Measurements from ENCODE around the gene LRIG1. TPM values are rescaled to one million over a fixed set of nuclear protein-coding genes. Genes with fewer than 3 reads are reported as not detected.

LRIG1 gene
- total RNA-seq, 1 donor from 2014 or later = 169 TPM

- no peak for DNase-seq (ENCODE audit: low spot score)
- no peak overlapping the region for H3K4me3 Mint-ChIP-seq
- H3K9me3 Mint-ChIP-seq = peaks cover 3% of the 10 kb centered on the region
- H3K27me3 ChIP-seq = no peaks in the 10 kb centered on the region
- no peak overlapping the region for H3K9ac ChIP-seq
- peaks cover 51% of the 10 kb centered on the region for H3K4me1 ChIP-seq
- peaks cover 100% of the 10 kb centered on the region for H4K20me1 ChIP-seq (ENCODE audit: low read depth)
- H3K4me3 ChIP-seq = no peak overlapping the region
- no peaks in the 10 kb centered on the region for H3K9me3 ChIP-seq (ENCODE audit: low read depth)
- H2AFZ ChIP-seq (replicated peaks) = no peak overlapping the region
- no peak overlapping the region for H3K4me2 ChIP-seq
- no peaks in the 10 kb centered on the region for H3K27me3 Mint-ChIP-seq (ENCODE audit: insufficient read depth, low read depth)
- H3K79me2 ChIP-seq (ENCODE audit: low read depth) = peaks cover 100% of the 10 kb centered on the region
- peaks cover 41% of the 10 kb centered on the region for H3K4me1 Mint-ChIP-seq
- no peak overlapping the region for H3K27ac ChIP-seq
- H3K36me3 Mint-ChIP-seq = peaks cover 34% of the 10 kb centered on the region
- peaks cover 8% of the 10 kb centered on the region for H3K36me3 ChIP-seq
- no peak for TF ChIP-seq EZH2phosphoT487 (IDR thresholded peaks at IDR 0.05)
- TF ChIP-seq CTCF (IDR thresholded peaks at IDR 0.05) = no peak
- no peak for TF ChIP-seq EZH2 (IDR thresholded peaks at IDR 0.05)
- H3F3A ChIP-seq (ENCODE audit: low read depth) = peaks cover 13% of the 10 kb centered on the region
- no peak overlapping the region for H3K27ac Mint-ChIP-seq
Measured at GRCh38 chr3:66465587-66465986, 35.2 kb downstream of the LRIG1 start.

GRCh38 chr3:66465034-66465433, 35.8 kb downstream of the LRIG1 start:
- Mint-ChIP-seq H3K4me3 (no peak overlapping the region), H3K4me1 (peaks cover 38% of the 10 kb centered on the region), H3K9me3 (peaks cover under 1% of the 10 kb centered on the region), H3K36me3 (peaks cover 36% of the 10 kb centered on the region), H3K27me3 (ENCODE audit: insufficient read depth, low read depth) (no peaks in the 10 kb centered on the region), H3K27ac (no peak overlapping the region)
- no peak overlapping the region for H3K27ac ChIP-seq
- no peak overlapping the region for H3K4me2 ChIP-seq
- H4K20me1 ChIP-seq (ENCODE audit: low read depth) = peaks cover 100% of the 10 kb centered on the region
- peaks cover 14% of the 10 kb centered on the region for H3K36me3 ChIP-seq
- no peak for DNase-seq (ENCODE audit: low spot score)
- H3F3A ChIP-seq (ENCODE audit: low read depth) = peaks cover 9% of the 10 kb centered on the region
- H3K9me3 ChIP-seq (ENCODE audit: low read depth) = no peaks in the 10 kb centered on the region
- no peak overlapping the region for H3K9ac ChIP-seq
- H3K4me1 ChIP-seq = peaks cover 49% of the 10 kb centered on the region
- peaks cover 100% of the 10 kb centered on the region for H3K79me2 ChIP-seq (ENCODE audit: low read depth)
- no peaks in the 10 kb centered on the region for H3K27me3 ChIP-seq
- no peak overlapping the region for H3K4me3 ChIP-seq
- TF ChIP-seq EZH2phosphoT487 (IDR thresholded peaks at IDR 0.05) (no peak), EZH2 (IDR thresholded peaks at IDR 0.05) (no peak), CTCF (IDR thresholded peaks at IDR 0.05) (no peak)
- H2AFZ ChIP-seq (replicated peaks) = no peak overlapping the region

GRCh38 chr3:66464512-66464894, 36.3 kb downstream of the LRIG1 start:
- H3K9ac ChIP-seq = no peak overlapping the region
- Mint-ChIP-seq H3K9me3 (no peaks in the 10 kb centered on the region), H3K27me3 (ENCODE audit: insufficient read depth, low read depth) (no peaks in the 10 kb centered on the region), H3K27ac (no peak overlapping the region), H3K36me3 (peaks cover 39% of the 10 kb centered on the region), H3K4me1 (peaks cover 38% of the 10 kb centered on the region), H3K4me3 (no peak overlapping the region)
- peaks cover 48% of the 10 kb centered on the region for H3K4me1 ChIP-seq
- no peak overlapping the region for H3K4me2 ChIP-seq
- peaks cover 100% of the 10 kb centered on the region for H4K20me1 ChIP-seq (ENCODE audit: low read depth)
- no peaks in the 10 kb centered on the region for H3K9me3 ChIP-seq (ENCODE audit: low read depth)
- H3K36me3 ChIP-seq = peaks cover 18% of the 10 kb centered on the region
- H3F3A ChIP-seq (ENCODE audit: low read depth) = peaks cover 13% of the 10 kb centered on the region
- H3K27ac ChIP-seq = peak overlapping the region; percentile 48
- H3K27me3 ChIP-seq = no peaks in the 10 kb centered on the region
- no peak for TF ChIP-seq EZH2 (IDR thresholded peaks at IDR 0.05)
- no peak for TF ChIP-seq EZH2phosphoT487 (IDR thresholded peaks at IDR 0.05)
- no peak for TF ChIP-seq CTCF (IDR thresholded peaks at IDR 0.05)
- H2AFZ ChIP-seq (replicated peaks) = no peak overlapping the region
- H3K4me3 ChIP-seq = no peak overlapping the region
- DNase-seq (ENCODE audit: low spot score) = no peak
- peaks cover 100% of the 10 kb centered on the region for H3K79me2 ChIP-seq (ENCODE audit: low read depth)

All from neural progenitor cell (in vitro differentiated cells).